Epithelial cell of esophagus (primary cell): Measurements from ENCODE around the gene KRT33B.

Experiments
- DNase-seq: peaks from one replicate; pipeline ENCODE4 v3.0.0; 2010; ENCODE audit warnings: low read depth
- H3K4me3 ChIP-seq: 2 replicates; pipeline ENCODE4 v1.5.1; 2011; ENCODE audit warnings: mild to moderate bottlenecking, low read length, control low read depth
- CTCF ChIP-seq: IDR thresholded peaks from 2 replicates; pipeline ENCODE4 v1.5.1; 2011; ENCODE audit warnings: low read depth, mild to moderate bottlenecking, low read length, control low read depth, inconsistent platforms; ENCODE audit not compliant: insufficient read depth; ENCODE audit errors: missing control alignments

Gene KRT33B

GRCh38 chr17:41315204-41315794 is 54.3 kb downstream of the KRT33B start, which contains the start of gene KRTAP17-1:
Gene KRTAP17-1 (minus strand): TSS chr17:41315710. CDS start chr17:41315650, 60 bp downstream.
- no peak for TF ChIP-seq CTCF
- H3K4me3 ChIP-seq = no peak within 1 kb of the TSS
- DNase-seq = no peak
